PC-3 (cell line): ENCODE results near the gene AADACL4. TPM values are rescaled to one million over a fixed set of nuclear protein-coding genes. Genes with fewer than 3 reads are reported as not detected.

Experiments used
- ATAC-seq: fragments of 200-7000 bp; cut with Tn5 transposase; 2 replicates; pipeline ENCODE4 v1.9.1; 2020; ENCODE audit warnings: mild to moderate bottlenecking, moderate library complexity
- BruUV-seq: library from RNA; stranded (reverse); fragments of 400-500 nt; replicated peaks from 2 replicates; lab custom pipeline; 2021; lab: Mats Ljungman, UMichigan
- CTCF ChIA-PET: fragments of 300-600 bp; sonication (Branson Sonifier 250); formaldehyde crosslinking; loops from one replicate; lab custom pipeline; 2022; ENCODE audit warnings: antibody characterized with exemption; lab: Charles Lee
- POLR2A ChIA-PET: fragments of 300-600 bp; sonication (Branson Sonifier 250); formaldehyde crosslinking; loops from one replicate; lab custom pipeline; 2022; ENCODE audit warnings: antibody characterized with exemption; ENCODE audit not compliant: unreplicated experiment; lab: Charles Lee
- DNase-seq: peaks from one replicate; pipeline ENCODE4 v3.0.0-alpha.2; 2015
- H2AFZ ChIP-seq: fragments of 300-600 bp; sonication (generic); 2 replicates; pipeline ENCODE4 v1.6.0; 2016; ENCODE audit warnings: antibody characterized with exemption, low read length
- H3F3A ChIP-seq: fragments of 300-600 bp; sonication (generic); one replicate; pipeline ENCODE4 v1.6.0; 2017; ENCODE audit warnings: antibody characterized with exemption, low read length, control low read depth, mild to moderate bottlenecking; ENCODE audit not compliant: unreplicated experiment
- H3K27ac ChIP-seq: fragments of 300-600 bp; sonication (generic); 2 replicates; pipeline ENCODE4 v1.5.1; 2016; ENCODE audit warnings: mild to moderate bottlenecking, low read length
- H3K27me3 ChIP-seq: fragments of 300-600 bp; sonication (generic); 2 replicates; pipeline ENCODE4 v1.6.1; 2016; ENCODE audit warnings: low read length, mixed read lengths
- H3K36me3 ChIP-seq: fragments of 300-600 bp; sonication (generic); 2 replicates; pipeline ENCODE4 v1.6.1; 2016; ENCODE audit warnings: low read depth, mixed run types, low read length, mixed read lengths
- H3K4me1 ChIP-seq: fragments of 300-600 bp; sonication (generic); 2 replicates; pipeline ENCODE4 v1.5.1; 2016; ENCODE audit warnings: low read length; ENCODE audit not compliant: insufficient read depth
- H3K4me2 ChIP-seq: fragments of 300-600 bp; sonication (generic); 2 replicates; pipeline ENCODE4 v1.6.0; 2016; ENCODE audit warnings: low read length
- H3K4me3 ChIP-seq: fragments of 300-600 bp; sonication (generic); 2 replicates; pipeline ENCODE4 v1.5.1; 2016; ENCODE audit warnings: mild to moderate bottlenecking, low read length, mixed read lengths
- H3K79me2 ChIP-seq: fragments of 300-600 bp; sonication (generic); 2 replicates; pipeline ENCODE4 v1.6.1; 2017; ENCODE audit warnings: low read length, mixed read lengths
- H3K9ac ChIP-seq: fragments of 300-600 bp; sonication (generic); 2 replicates; pipeline ENCODE4 v1.6.0; 2016; ENCODE audit warnings: mild to moderate bottlenecking, low read length
- H3K9me2 ChIP-seq: fragments of 300-600 bp; sonication (generic); replicated peaks from 2 replicates; pipeline ENCODE4 v1.6.1; 2016; ENCODE audit warnings: mixed run types, low read length, mixed read lengths
- H3K9me3 ChIP-seq: fragments of 300-600 bp; sonication (generic); 2 replicates; pipeline ENCODE4 v1.6.1; 2016; ENCODE audit warnings: low read length, mixed read lengths
- H4K20me1 ChIP-seq: fragments of 300-600 bp; sonication (generic); 2 replicates; pipeline ENCODE4 v1.6.1; 2016; ENCODE audit warnings: low read length, mixed read lengths
- CTCF ChIP-seq: fragments of 300-600 bp; sonication (generic); conservative IDR thresholded peaks from 2 replicates; pipeline ENCODE4 v1.5.1; 2017; ENCODE audit warnings: antibody characterized with exemption, low read depth, mild to moderate bottlenecking, low read length
- EZH2 ChIP-seq: fragments of 300-600 bp; sonication (generic); IDR thresholded peaks from one replicate; pipeline ENCODE4 v1.6.1; 2017; ENCODE audit warnings: antibody characterized with exemption, mild to moderate bottlenecking, low read length; ENCODE audit not compliant: unreplicated experiment
- EZH2phosphoT487 ChIP-seq: fragments of 300-600 bp; sonication (generic); IDR thresholded peaks from 2 replicates; pipeline ENCODE4 v1.6.1; 2018; ENCODE audit warnings: mild to moderate bottlenecking, antibody characterized with exemption, low read length, borderline replicate concordance
- intact Hi-C: fragments of 100-400 bp; cut with micrococcal nuclease; formaldehyde crosslinking; loops from 2 replicates; pipeline ENCODE4 v1.9.0; 2023
- total RNA-seq: library from RNA; depleted of rRNA; stranded (reverse); fragments of >200 nt; gene quantifications from 2 replicates; pipeline ENCODE4 v1.2.3, GENCODE V29; 2014

Gene AADACL4
- total RNA-seq, 1 experiment from 2014 or later: not detected

GRCh38 chr1:12677565-12677964 lies 33.7 kb downstream of the AADACL4 start:
- Histone ChIP-seq H3K4me1 (no peaks in the 10 kb centered on the region), H4K20me1 (no peaks in the 10 kb centered on the region), H2AFZ (no peak overlapping the region), H3K9me3 (no peaks in the 10 kb centered on the region), H3K36me3 (no peaks in the 10 kb centered on the region), H3K4me2 (no peak overlapping the region), H3K9ac (no peak overlapping the region), H3K27me3 (peaks cover 53% of the 10 kb centered on the region), H3K4me3 (no peak overlapping the region), H3K79me2 (no peaks in the 10 kb centered on the region), H3K9me2 (no peaks in the 10 kb centered on the region), H3K27ac (no peak overlapping the region), H3F3A (no peaks in the 10 kb centered on the region)
- intact Hi-C loops: no loop called here
- no TSS peak for BruUV-seq
- ATAC-seq (no peak), DNase-seq (no peak)
- ChIA-PET POLR2A (no interaction called here), CTCF (no interaction called here)
- TF ChIP-seq CTCF (no peak), EZH2 (no peak), EZH2phosphoT487 (no peak)

GRCh38 chr1:12678350-12678749 lies 34.5 kb downstream of the AADACL4 start:
- intact Hi-C loops: no loop called here
- no peaks in the 10 kb centered on the region for H3K36me3 ChIP-seq
- no peak overlapping the region for H3K4me3 ChIP-seq
- ChIA-PET POLR2A (no interaction called here), CTCF (no interaction called here)
- H3K9me2 ChIP-seq: no peaks in the 10 kb centered on the region
- ATAC-seq (no peak), DNase-seq (no peak)
- no peaks in the 10 kb centered on the region for H3K79me2 ChIP-seq
- H4K20me1 ChIP-seq: no peaks in the 10 kb centered on the region
- no peak overlapping the region for H3K27ac ChIP-seq
- H3K9ac ChIP-seq: no peak overlapping the region
- no peak overlapping the region for H2AFZ ChIP-seq
- peaks cover 46% of the 10 kb centered on the region for H3K27me3 ChIP-seq
- H3K4me2 ChIP-seq: no peak overlapping the region
- no TSS peak for BruUV-seq
- no peaks in the 10 kb centered on the region for H3K4me1 ChIP-seq
- H3K9me3 ChIP-seq: no peaks in the 10 kb centered on the region
- no peaks in the 10 kb centered on the region for H3F3A ChIP-seq
- TF ChIP-seq EZH2 (no peak), CTCF (no peak)

GRCh38 chr1:12678820-12679219 lies 34.9 kb downstream of the AADACL4 start:
- no peaks in the 10 kb centered on the region for H3K79me2 ChIP-seq
- ATAC-seq: no peak
- BruUV-seq: no TSS peak
- H2AFZ ChIP-seq: no peak overlapping the region
- ChIA-PET CTCF (no interaction called here), POLR2A (no interaction called here)
- DNase-seq: no peak
- intact Hi-C loops: no loop called here
- peaks cover 48% of the 10 kb centered on the region for H3K27me3 ChIP-seq
- no peak for TF ChIP-seq EZH2phosphoT487
- no peak for TF ChIP-seq CTCF
- no peak for TF ChIP-seq EZH2
- no peak overlapping the region for H3K4me2 ChIP-seq
- no peak overlapping the region for H3K9ac ChIP-seq
- H3K9me3 ChIP-seq: no peaks in the 10 kb centered on the region
- H3K4me1 ChIP-seq: no peaks in the 10 kb centered on the region
- no peaks in the 10 kb centered on the region for H3K9me2 ChIP-seq
- no peaks in the 10 kb centered on the region for H3K36me3 ChIP-seq
- H4K20me1 ChIP-seq: no peaks in the 10 kb centered on the region
- H3F3A ChIP-seq: no peaks in the 10 kb centered on the region
- no peak overlapping the region for H3K27ac ChIP-seq
- no peak overlapping the region for H3K4me3 ChIP-seq
